ENCODE data around the gene CEP95.

DNA sequence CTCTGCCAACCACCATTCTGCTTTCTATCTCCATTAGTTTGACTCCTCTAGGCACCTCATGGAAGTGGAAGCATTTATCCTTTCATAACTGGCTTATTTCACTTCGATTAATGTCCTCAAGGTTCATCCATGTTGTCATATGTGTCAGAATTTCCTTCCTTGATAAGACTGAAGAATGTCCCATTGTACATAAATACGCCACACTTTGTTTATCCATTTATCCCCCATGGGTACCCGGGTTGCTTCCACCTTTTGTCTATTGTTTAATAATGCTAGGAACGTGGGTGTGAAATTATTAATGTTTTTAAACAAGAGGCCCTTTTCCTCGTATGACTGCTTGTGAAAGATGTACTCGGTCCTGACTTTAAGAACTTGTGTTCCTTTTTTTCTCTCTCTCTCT lies 45.0 kb upstream of the CEP95 start:
- TF ChIP-seq, protein P1, sequence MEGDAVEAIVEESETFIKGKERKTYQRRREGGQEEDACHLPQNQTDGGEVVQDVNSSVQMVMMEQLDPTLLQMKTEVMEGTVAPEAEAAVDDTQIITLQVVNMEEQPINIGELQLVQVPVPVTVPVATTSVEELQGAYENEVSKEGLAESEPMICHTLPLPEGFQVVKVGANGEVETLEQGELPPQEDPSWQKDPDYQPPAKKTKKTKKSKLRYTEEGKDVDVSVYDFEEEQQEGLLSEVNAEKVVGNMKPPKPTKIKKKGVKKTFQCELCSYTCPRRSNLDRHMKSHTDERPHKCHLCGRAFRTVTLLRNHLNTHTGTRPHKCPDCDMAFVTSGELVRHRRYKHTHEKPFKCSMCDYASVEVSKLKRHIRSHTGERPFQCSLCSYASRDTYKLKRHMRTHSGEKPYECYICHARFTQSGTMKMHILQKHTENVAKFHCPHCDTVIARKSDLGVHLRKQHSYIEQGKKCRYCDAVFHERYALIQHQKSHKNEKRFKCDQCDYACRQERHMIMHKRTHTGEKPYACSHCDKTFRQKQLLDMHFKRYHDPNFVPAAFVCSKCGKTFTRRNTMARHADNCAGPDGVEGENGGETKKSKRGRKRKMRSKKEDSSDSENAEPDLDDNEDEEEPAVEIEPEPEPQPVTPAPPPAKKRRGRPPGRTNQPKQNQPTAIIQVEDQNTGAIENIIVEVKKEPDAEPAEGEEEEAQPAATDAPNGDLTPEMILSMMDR (IDR thresholded peaks at IDR 0.05), result no peak
- TF ChIP-seq SMAD3 (CRISPR knock-in tag; IDR thresholded peaks at IDR 0.05; ENCODE audit: borderline replicate concordance) (no peak), TEAD1 (CRISPR knock-in tag; IDR thresholded peaks at IDR 0.05) (no peak), KAT7 (CRISPR knock-in tag; IDR thresholded peaks at IDR 0.05; ENCODE audit: borderline replicate concordance) (no peak), NR3C1 (CRISPR knock-in tag; conservative IDR thresholded peaks at IDR 0.05; ENCODE audit: low read depth) (no peak), NR2C2 (CRISPR knock-in tag; IDR thresholded peaks at IDR 0.05) (no peak), NFYB (CRISPR knock-in tag; conservative IDR thresholded peaks at IDR 0.05; ENCODE audit: low read depth) (no peak)
- TF ChIP-seq, protein P2, sequence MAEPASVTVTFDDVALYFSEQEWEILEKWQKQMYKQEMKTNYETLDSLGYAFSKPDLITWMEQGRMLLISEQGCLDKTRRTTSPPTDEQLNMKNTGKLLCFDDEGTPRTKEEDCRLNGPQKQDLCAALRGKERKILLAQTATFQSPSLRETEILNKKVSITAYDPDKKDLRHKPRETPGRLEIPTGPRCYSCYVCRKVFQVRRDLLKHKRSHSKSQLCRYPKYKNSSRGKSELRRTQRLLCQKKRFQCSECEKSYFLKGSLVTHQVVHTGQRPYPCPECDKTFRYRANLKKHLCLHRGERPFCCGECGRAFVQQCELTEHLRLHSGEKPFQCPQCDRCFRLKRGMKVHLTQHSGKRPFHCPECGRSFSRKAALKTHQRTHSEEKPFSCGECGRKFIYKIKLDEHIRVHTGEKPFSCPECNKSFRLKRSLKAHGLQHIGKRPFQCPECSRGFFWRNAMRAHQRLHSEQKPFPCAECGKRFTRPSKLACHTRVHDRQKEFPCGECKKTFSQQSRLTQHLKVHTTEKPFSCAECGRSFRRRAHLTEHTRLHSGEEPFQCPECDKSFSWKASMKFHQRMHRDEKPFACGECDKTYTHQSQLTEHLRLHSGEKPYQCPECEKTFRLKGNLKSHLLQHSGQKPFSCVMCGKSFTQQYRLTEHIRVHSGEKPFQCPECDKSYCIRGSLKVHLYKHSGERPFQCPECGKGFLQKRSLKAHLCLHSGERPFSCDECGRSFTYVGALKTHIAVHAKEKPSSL (CRISPR knock-in tag; conservative IDR thresholded peaks at IDR 0.05), result no peak
- TF ChIP-seq, protein P3, sequence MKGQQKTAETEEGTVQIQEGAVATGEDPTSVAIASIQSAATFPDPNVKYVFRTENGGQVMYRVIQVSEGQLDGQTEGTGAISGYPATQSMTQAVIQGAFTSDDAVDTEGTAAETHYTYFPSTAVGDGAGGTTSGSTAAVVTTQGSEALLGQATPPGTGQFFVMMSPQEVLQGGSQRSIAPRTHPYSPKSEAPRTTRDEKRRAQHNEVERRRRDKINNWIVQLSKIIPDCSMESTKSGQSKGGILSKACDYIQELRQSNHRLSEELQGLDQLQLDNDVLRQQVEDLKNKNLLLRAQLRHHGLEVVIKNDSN (CRISPR knock-in tag; IDR thresholded peaks at IDR 0.05), result no peak

Measured in WTC11 (cell line).